Measurements from ENCODE around the gene ZBTB16.

- TF ChIP-seq CTCF (conservative IDR thresholded peaks at IDR 0.05) (no peak), EZH2 (IDR thresholded peaks at IDR 0.05; ENCODE audit: low read depth) (no peak)
These were observed 49.9 kb downstream of the ZBTB16 start for GRCh38 chr11:114109206-114110090.
